GM12878 (cell line): ENCODE measurements around the gene XPNPEP1. TPM values are rescaled to one million over a fixed set of nuclear protein-coding genes. Genes with fewer than 3 reads are reported as not detected.

ENCODE experiments used
- HCFC1 ChIP-seq: fragments of 150-350 bp; IDR thresholded peaks from 2 replicates; pipeline ENCODE4 v1.6.1; 2014; ENCODE audit warnings: low read length
- MTA2 ChIP-seq: fragments of 450-650 bp; IDR thresholded peaks from 2 replicates; pipeline ENCODE4 v1.6.1; 2016; ENCODE audit warnings: low read depth, mild to moderate bottlenecking, moderate library complexity
- PAX5 ChIP-seq: IDR thresholded peaks from 2 replicates; pipeline ENCODE4 v1.6.1; 2011; ENCODE audit warnings: low read depth, low read length, borderline replicate concordance
- POU2F2 ChIP-seq: IDR thresholded peaks from 3 replicates; pipeline ENCODE4 v1.6.1; 2011; ENCODE audit warnings: low read depth, mild to moderate bottlenecking, low read length, borderline replicate concordance
- SIN3A ChIP-seq: IDR thresholded peaks from 2 replicates; pipeline ENCODE4 v1.6.1; 2012; ENCODE audit warnings: low read depth, low read length, improper control_type of control experiment
- SREBF1 ChIP-seq: IDR thresholded peaks from 2 replicates; pipeline ENCODE4 v1.6.1; 2012; ENCODE audit warnings: mild to moderate bottlenecking, low read length
- STAT3 ChIP-seq: IDR thresholded peaks from 2 replicates; pipeline ENCODE4 v1.6.1; 2011; ENCODE audit warnings: low read depth, low read length, improper control_type of control experiment
- polyA plus RNA-seq, 11 experiments: library from polyadenylated mRNA; depleted of rRNA in 4 of 11; unstranded in 6 of 11; stranded (reverse) in 5 of 11; fragments of >200 nt; fragmentation: Nextera tagmentation in 4 of 11; fragmentation: Illumina TruSeq in 1 of 11; extraction: Ambion mirVana in 4 of 11; extraction: Trizol in 1 of 11; gene quantifications; 1 replicate in 1 of 11; 2 replicates in 10 of 11; pipeline versions ENCODE4 v1.2.1 to v1.2.3, GENCODE V29; 2011 to 2016; ENCODE audit warnings: inconsistent platforms in 2 of 11, missing spikeins in 2 of 11, low read depth in 1 of 11
- total RNA-seq, 4 experiments: library from RNA; depleted of rRNA in 3 of 4; stranded (reverse); fragments of >200 nt in 3 of 4; fragmentation: Illumina TruSeq in 1 of 4; extraction: Trizol in 1 of 4; gene quantifications; 2 replicates each; pipeline versions ENCODE4 v1.2.1 to v1.2.3, GENCODE V29; 2013 to 2021
- TF ChIP-seq, protein P1 (sequence below): fragments of 450-650 bp; formaldehyde crosslinking; IDR thresholded peaks from 2 replicates; pipeline ENCODE4 v1.5.0; 2022; ENCODE audit warnings: mild to moderate bottlenecking, missing genetic modification characterization
- TF ChIP-seq, protein P2 (sequence below): IDR thresholded peaks from 2 replicates; pipeline ENCODE4 v1.6.1; 2012; ENCODE audit warnings: mild to moderate bottlenecking, low read depth, low read length

Gene XPNPEP1
- total and polyA plus RNA-seq, 10 of the 15 experiments (the other 5 are each of a cell fraction or from before 2014, with no cell fraction given) = 22.7 to 108 (median 43.5) TPM

DNA sequence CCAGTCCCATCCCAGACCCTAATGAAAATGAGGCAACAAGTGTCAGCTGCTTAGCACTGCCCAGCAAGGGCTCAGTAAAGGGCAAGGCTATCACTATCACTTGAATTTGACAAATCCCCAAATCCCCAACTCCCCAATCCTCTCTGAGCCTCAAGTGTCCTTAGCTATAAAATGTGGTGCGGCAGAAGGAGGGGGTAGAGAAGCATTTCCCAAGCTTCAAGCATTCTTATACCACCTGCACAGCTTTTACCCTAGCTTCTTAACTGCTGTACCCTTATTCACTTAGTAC lies 41.6 kb downstream of the XPNPEP1 start (continued):
- TF ChIP-seq, protein P1, sequence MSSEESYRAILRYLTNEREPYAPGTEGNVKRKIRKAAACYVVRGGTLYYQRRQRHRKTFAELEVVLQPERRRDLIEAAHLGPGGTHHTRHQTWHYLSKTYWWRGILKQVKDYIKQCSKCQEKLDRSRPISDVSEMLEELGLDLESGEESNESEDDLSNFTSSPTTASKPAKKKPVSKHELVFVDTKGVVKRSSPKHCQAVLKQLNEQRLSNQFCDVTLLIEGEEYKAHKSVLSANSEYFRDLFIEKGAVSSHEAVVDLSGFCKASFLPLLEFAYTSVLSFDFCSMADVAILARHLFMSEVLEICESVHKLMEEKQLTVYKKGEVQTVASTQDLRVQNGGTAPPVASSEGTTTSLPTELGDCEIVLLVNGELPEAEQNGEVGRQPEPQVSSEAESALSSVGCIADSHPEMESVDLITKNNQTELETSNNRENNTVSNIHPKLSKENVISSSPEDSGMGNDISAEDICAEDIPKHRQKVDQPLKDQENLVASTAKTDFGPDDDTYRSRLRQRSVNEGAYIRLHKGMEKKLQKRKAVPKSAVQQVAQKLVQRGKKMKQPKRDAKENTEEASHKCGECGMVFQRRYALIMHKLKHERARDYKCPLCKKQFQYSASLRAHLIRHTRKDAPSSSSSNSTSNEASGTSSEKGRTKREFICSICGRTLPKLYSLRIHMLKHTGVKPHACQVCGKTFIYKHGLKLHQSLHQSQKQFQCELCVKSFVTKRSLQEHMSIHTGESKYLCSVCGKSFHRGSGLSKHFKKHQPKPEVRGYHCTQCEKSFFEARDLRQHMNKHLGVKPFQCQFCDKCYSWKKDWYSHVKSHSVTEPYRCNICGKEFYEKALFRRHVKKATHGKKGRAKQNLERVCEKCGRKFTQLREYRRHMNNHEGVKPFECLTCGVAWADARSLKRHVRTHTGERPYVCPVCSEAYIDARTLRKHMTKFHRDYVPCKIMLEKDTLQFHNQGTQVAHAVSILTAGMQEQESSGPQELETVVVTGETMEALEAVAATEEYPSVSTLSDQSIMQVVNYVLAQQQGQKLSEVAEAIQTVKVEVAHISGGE (CRISPR knock-in tag) = no peak
- TF ChIP-seq SIN3A (no peak), STAT3 (no peak), PAX5 (no peak), POU2F2 (no peak), HCFC1 (no peak), MTA2 (no peak), SREBF1 (no peak)
- TF ChIP-seq, protein P2, sequence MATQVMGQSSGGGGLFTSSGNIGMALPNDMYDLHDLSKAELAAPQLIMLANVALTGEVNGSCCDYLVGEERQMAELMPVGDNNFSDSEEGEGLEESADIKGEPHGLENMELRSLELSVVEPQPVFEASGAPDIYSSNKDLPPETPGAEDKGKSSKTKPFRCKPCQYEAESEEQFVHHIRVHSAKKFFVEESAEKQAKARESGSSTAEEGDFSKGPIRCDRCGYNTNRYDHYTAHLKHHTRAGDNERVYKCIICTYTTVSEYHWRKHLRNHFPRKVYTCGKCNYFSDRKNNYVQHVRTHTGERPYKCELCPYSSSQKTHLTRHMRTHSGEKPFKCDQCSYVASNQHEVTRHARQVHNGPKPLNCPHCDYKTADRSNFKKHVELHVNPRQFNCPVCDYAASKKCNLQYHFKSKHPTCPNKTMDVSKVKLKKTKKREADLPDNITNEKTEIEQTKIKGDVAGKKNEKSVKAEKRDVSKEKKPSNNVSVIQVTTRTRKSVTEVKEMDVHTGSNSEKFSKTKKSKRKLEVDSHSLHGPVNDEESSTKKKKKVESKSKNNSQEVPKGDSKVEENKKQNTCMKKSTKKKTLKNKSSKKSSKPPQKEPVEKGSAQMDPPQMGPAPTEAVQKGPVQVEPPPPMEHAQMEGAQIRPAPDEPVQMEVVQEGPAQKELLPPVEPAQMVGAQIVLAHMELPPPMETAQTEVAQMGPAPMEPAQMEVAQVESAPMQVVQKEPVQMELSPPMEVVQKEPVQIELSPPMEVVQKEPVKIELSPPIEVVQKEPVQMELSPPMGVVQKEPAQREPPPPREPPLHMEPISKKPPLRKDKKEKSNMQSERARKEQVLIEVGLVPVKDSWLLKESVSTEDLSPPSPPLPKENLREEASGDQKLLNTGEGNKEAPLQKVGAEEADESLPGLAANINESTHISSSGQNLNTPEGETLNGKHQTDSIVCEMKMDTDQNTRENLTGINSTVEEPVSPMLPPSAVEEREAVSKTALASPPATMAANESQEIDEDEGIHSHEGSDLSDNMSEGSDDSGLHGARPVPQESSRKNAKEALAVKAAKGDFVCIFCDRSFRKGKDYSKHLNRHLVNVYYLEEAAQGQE = no peak
